Rectal smooth muscle tissue (tissue), 1 donor: Measurements from ENCODE around the gene ATXN2L.
"Not testable (repeated sequence)": the region's sequence is repeated elsewhere in the genome, so short reads cannot be mapped to it uniquely, and the experiment has no call there.

Source experiments
- H3K27ac ChIP-seq: one replicate; pipeline ENCODE4 v1.7.0; 2013; ENCODE audit warnings: low read depth, low read length, inconsistent platforms
- H3K27me3 ChIP-seq: one replicate; pipeline ENCODE4 v1.7.0; 2013; ENCODE audit warnings: low read length; ENCODE audit not compliant: control insufficient read depth, insufficient read depth
- H3K36me3 ChIP-seq: one replicate; pipeline ENCODE4 v1.7.0; 2013; ENCODE audit warnings: low read length; ENCODE audit not compliant: control insufficient read depth, insufficient read depth
- H3K4me1 ChIP-seq: one replicate; pipeline ENCODE4 v1.7.0; 2013; ENCODE audit warnings: low read length; ENCODE audit not compliant: control insufficient read depth, insufficient read depth
- H3K4me3 ChIP-seq: one replicate; pipeline ENCODE4 v1.7.0; 2013; ENCODE audit warnings: low read length
- H3K9ac ChIP-seq: one replicate; pipeline ENCODE4 v1.7.0; 2013; ENCODE audit warnings: low read length

The ATXN2L gene

GRCh38 chr16:28822520-28823290, at the start of gene ATXN2L:
Gene ATXN2L (plus strand): TSS chr16:28822999. CDS start chr16:28823260, 261 bp downstream.
- H3K9ac ChIP-seq, result peak within 1 kb of the TSS; percentile 92
- peak within 1 kb of the TSS; percentile 99 for H3K4me3 ChIP-seq
- H3K27me3 ChIP-seq, result no peaks in the 10 kb centered on the region
- peaks cover 12% of the 10 kb centered on the region for H3K4me1 ChIP-seq
- peak within 1 kb of the TSS; percentile 94 for H3K27ac ChIP-seq
- peaks cover 16% of the 10 kb centered on the region for H3K36me3 ChIP-seq

GRCh38 chr16:28781697-28782096, 41.1 kb upstream of the ATXN2L start:
- not testable (repeated sequence) for H3K27ac ChIP-seq, H3K36me3 ChIP-seq, H3K27me3 ChIP-seq, H3K4me3 ChIP-seq, H3K4me1 ChIP-seq, H3K9ac ChIP-seq

- not testable (repeated sequence) for H3K4me1 ChIP-seq, H3K36me3 ChIP-seq, H3K27me3 ChIP-seq, H3K4me3 ChIP-seq, H3K27ac ChIP-seq, H3K9ac ChIP-seq
These were observed 40.4 kb upstream of the ATXN2L start for GRCh38 chr16:28782357-28782756.

GRCh38 chr16:28802235-28803019, 20.4 kb upstream of the ATXN2L start:
- H3K4me3 ChIP-seq, H3K9ac ChIP-seq, H3K27ac ChIP-seq, H3K4me1 ChIP-seq, H3K27me3 ChIP-seq, H3K36me3 ChIP-seq: not testable (repeated sequence)

- not testable (repeated sequence) for H3K4me3 ChIP-seq, H3K9ac ChIP-seq, H3K36me3 ChIP-seq, H3K27me3 ChIP-seq, H3K27ac ChIP-seq, H3K4me1 ChIP-seq
These were observed 15.2 kb upstream of the ATXN2L start for GRCh38 chr16:28807445-28808120.

GRCh38 chr16:28820016-28820415, 2.8 kb upstream of the ATXN2L start:
- peaks cover 6% of the 10 kb centered on the region for H3K4me1 ChIP-seq
- no peaks in the 10 kb centered on the region for H3K27me3 ChIP-seq
- no peak overlapping the region for H3K9ac ChIP-seq
- no peak overlapping the region for H3K27ac ChIP-seq
- H3K4me3 ChIP-seq, result no peak overlapping the region
- peaks cover 5% of the 10 kb centered on the region for H3K36me3 ChIP-seq

GRCh38 chr16:28820546-28820945, 2.3 kb upstream of the ATXN2L start:
- not testable (repeated sequence) for H3K4me3 ChIP-seq, H3K27ac ChIP-seq, H3K27me3 ChIP-seq, H3K9ac ChIP-seq, H3K36me3 ChIP-seq
- H3K4me1 ChIP-seq, result peaks cover 11% of the 10 kb centered on the region

GRCh38 chr16:28821874-28822519, 802 bp upstream of the ATXN2L start:
- peak overlapping the region; percentile 99 for H3K4me3 ChIP-seq
- no peaks in the 10 kb centered on the region for H3K27me3 ChIP-seq
- H3K9ac ChIP-seq, result peak overlapping the region; percentile 53
- peak overlapping the region; percentile 94 for H3K27ac ChIP-seq
- H3K4me1 ChIP-seq, result peaks cover 12% of the 10 kb centered on the region
- peaks cover 15% of the 10 kb centered on the region for H3K36me3 ChIP-seq

GRCh38 chr16:28823291-28823872, 583 bp downstream of the ATXN2L start:
- Histone ChIP-seq H3K9ac (peak overlapping the region; percentile 92), H3K36me3 (peaks cover 18% of the 10 kb centered on the region), H3K4me3 (peak overlapping the region; percentile 99), H3K4me1 (peaks cover 12% of the 10 kb centered on the region), H3K27me3 (no peaks in the 10 kb centered on the region), H3K27ac (peak overlapping the region; percentile 94)

- peaks cover 12% of the 10 kb centered on the region for H3K4me1 ChIP-seq
- peaks cover 18% of the 10 kb centered on the region for H3K36me3 ChIP-seq
- H3K9ac ChIP-seq, result peak overlapping the region; percentile 92
- peak overlapping the region; percentile 99 for H3K4me3 ChIP-seq
- no peaks in the 10 kb centered on the region for H3K27me3 ChIP-seq
- peak overlapping the region; percentile 94 for H3K27ac ChIP-seq
These were observed 1.3 kb downstream of the ATXN2L start for GRCh38 chr16:28823873-28824716.

- Histone ChIP-seq H3K4me3 (peak overlapping the region; percentile 99), H3K27me3 (no peaks in the 10 kb centered on the region), H3K36me3 (peaks cover 23% of the 10 kb centered on the region), H3K9ac (peak overlapping the region; percentile 70), H3K4me1 (peaks cover 12% of the 10 kb centered on the region), H3K27ac (peak overlapping the region; percentile 94)
These were observed 1.8 kb downstream of the ATXN2L start for GRCh38 chr16:28824717-28824973.
